Adrenal gland (tissue), 12 donors: Measurements from ENCODE around the gene IGSF22. TPM values are rescaled to one million over a fixed set of nuclear protein-coding genes. Genes with fewer than 3 reads are reported as not detected.

ENCODE experiments used
- DNase-seq, 7 donors: peaks; one replicate each; pipeline ENCODE4 v3.0.0-alpha.2; 2019 to 2020
- H3K27ac ChIP-seq, 5 donors: fragments of 200-600 bp; sonication (generic) in 4 of 5; 1 replicate in 3 of 5; 2 replicates in 2 of 5; pipeline versions ENCODE4 v1.5.1 to v1.8.0; 2016 to 2020; ENCODE audit warnings: mild to moderate bottlenecking in 1 of 5
- H3K27me3 ChIP-seq: fragments of 200-600 bp; 2 replicates; pipeline ENCODE4 v1.8.0; 2021
- H3K36me3 ChIP-seq, 2 donors: fragments of 200-600 bp; replicated peaks in 1 of 2; 1 replicate in 1 of 2; 2 replicates in 1 of 2; pipeline versions ENCODE4 v1.5.1 to v1.8.0; 2018 to 2022
- H3K4me1 ChIP-seq, 2 donors: fragments of 200-600 bp; replicated peaks in 1 of 2; 1 replicate in 1 of 2; 2 replicates in 1 of 2; pipeline versions ENCODE4 v1.5.1 to v1.8.0; 2018 to 2021
- H3K4me3 ChIP-seq, 4 donors: fragments of 200-600 bp; sonication (generic) in 3 of 4; one replicate each; pipeline ENCODE4 v1.5.1; 2016 to 2018
- H3K9me3 ChIP-seq, 3 donors: fragments of 200-600 bp; sonication (generic) in 1 of 3; replicated peaks in 1 of 3; 1 replicate in 2 of 3; 2 replicates in 1 of 3; pipeline versions ENCODE4 v1.5.1 to v1.8.0; 2016 to 2021
- POLR2A ChIP-seq, 2 donors: fragments of 450-650 bp; IDR thresholded peaks; one replicate each; pipeline ENCODE4 v1.6.1; 2017; ENCODE audit warnings: antibody characterized with exemption in 2 of 2, mild to moderate bottlenecking in 2 of 2, moderate library complexity in 1 of 2
- WGBS, 4 donors: extraction: QIAGEN DNeasy Blood & Tissue Kit in 2 of 4; methylation state at CpG; one replicate each; pipeline versions ENCODE4 v1.1.5 to v1.1.7; 2013 to 2017; 5-methylcytosine and 5-hydroxymethylcytosine counted together
- intact Hi-C, 2 donors: fragments of 100-400 bp; cut with DNase I; formaldehyde crosslinking; loops; one replicate each; pipeline versions ENCODE4 v1.14.1 to v1.15.0; 2022 to 2023
- polyA plus RNA-seq, 3 donors: library from polyadenylated mRNA; stranded (reverse); fragments of 200-250 nt in 2 of 3; fragments of 350-450 nt in 1 of 3; fragmentation: Illumina TruSeq in 1 of 3; extraction: RNeasy Lipid Tissue Mini Kit (QIAGEN cat#74804) in 1 of 3; gene quantifications; one replicate each; pipeline ENCODE4 v1.2.3, GENCODE V29; 2013 to 2014
- total RNA-seq, 9 donors: library from RNA; depleted of rRNA in 4 of 9; stranded (reverse); fragments of >200 nt in 4 of 9; fragments of 120-200 nt in 1 of 9; fragmentation: NEBNext Ultra II Directional in 1 of 9; extraction: Animal tissue kit (Norgen Biotek cat#: 25700) in 1 of 9; gene quantifications; one replicate each; pipeline versions ENCODE4 v1.1.0 to v1.2.4, GENCODE V29; 2013 to 2023
- TF ChIP-seq, protein P1 (sequence below), 6 experiments: fragments of 450-650 bp in 4 of 6; fragments of 200-600 bp in 2 of 6; sonication (generic) in 1 of 6; IDR thresholded peaks; 1 replicate in 5 of 6; 2 replicates in 1 of 6; pipeline versions ENCODE4 v1.5.1 to v1.8.0; 2016 to 2021; ENCODE audit warnings: antibody characterized with exemption in 6 of 6, mild to moderate bottlenecking in 2 of 6, moderate library complexity in 1 of 6
- donor health status: healthy with polysubstance abuse.
- donor health status: Bipolar disorder and iron deficiency.
- donor health status: DM: yes; HTN: yes; CAD: no.
- donor health status: DM: no; HTN: no; CAD: no.
- donor health status: DM: no; HTN: no; CAD: no.
- donor health status: DM: yes; HTN: yes; CAD: no.

Gene IGSF22
- total and polyA plus RNA-seq, 12 donors = 0.10 to 2.0 (median 0.97) TPM; not detected in 3

DNA sequence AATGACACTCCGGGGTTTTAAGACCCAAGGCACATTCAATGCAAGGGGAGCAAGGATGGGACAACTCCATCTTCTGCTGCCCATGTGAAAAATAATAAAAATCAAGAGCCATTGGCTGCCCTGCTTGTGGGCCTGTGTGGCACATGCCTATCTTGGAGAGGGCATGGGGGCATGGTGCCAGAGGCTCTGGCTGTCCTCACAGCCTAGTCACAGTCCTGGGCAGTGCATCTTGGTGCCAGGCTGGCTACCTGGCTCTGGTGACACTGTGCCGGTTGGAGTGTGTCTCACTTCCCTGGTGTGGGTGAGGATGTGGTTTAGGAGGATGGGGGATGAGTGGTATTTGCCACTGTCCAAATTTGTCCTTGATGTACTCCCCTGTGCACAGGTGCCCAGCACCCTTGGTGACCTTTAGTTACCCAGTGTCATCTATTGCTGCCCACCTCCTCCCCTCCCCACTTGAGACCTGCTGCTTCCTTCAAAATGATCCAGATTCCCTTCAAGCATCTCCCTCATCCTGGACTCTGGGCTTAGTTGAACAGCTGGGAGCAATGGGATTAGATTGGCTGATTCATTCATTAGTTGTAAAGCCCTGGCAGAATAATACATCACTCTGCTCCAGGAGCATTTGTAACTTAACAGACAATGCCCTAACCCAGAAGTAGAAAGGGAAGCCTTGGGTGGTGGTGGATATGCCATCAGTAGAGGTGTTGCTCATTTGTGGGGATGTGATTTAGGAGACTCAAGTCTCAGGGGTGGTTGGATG is 22.8 kb downstream of the IGSF22 start:
- Histone ChIP-seq H3K36me3 (peaks cover 0 to 6% of the 10 kb centered on the region in 2 donors), H3K27ac (no peak overlapping the region), H3K27me3 (no peaks in the 10 kb centered on the region), H3K9me3 (no peaks in the 10 kb centered on the region), H3K4me3 (no peak overlapping the region), H3K4me1 (peaks cover 17 to 25% of the 10 kb centered on the region in 2 donors)
- intact Hi-C loops = no loop called here
- TF ChIP-seq POLR2A (IDR thresholded peaks at IDR 0.05) = no peak
- TF ChIP-seq, protein P1, sequence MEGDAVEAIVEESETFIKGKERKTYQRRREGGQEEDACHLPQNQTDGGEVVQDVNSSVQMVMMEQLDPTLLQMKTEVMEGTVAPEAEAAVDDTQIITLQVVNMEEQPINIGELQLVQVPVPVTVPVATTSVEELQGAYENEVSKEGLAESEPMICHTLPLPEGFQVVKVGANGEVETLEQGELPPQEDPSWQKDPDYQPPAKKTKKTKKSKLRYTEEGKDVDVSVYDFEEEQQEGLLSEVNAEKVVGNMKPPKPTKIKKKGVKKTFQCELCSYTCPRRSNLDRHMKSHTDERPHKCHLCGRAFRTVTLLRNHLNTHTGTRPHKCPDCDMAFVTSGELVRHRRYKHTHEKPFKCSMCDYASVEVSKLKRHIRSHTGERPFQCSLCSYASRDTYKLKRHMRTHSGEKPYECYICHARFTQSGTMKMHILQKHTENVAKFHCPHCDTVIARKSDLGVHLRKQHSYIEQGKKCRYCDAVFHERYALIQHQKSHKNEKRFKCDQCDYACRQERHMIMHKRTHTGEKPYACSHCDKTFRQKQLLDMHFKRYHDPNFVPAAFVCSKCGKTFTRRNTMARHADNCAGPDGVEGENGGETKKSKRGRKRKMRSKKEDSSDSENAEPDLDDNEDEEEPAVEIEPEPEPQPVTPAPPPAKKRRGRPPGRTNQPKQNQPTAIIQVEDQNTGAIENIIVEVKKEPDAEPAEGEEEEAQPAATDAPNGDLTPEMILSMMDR (IDR thresholded peaks at IDR 0.05) = no peak
- no peak for DNase-seq
- WGBS, 4 donors = 40 to 100% (median 83%) methylated on average over 1 to 2 of the region's 2 CpGs

DNA sequence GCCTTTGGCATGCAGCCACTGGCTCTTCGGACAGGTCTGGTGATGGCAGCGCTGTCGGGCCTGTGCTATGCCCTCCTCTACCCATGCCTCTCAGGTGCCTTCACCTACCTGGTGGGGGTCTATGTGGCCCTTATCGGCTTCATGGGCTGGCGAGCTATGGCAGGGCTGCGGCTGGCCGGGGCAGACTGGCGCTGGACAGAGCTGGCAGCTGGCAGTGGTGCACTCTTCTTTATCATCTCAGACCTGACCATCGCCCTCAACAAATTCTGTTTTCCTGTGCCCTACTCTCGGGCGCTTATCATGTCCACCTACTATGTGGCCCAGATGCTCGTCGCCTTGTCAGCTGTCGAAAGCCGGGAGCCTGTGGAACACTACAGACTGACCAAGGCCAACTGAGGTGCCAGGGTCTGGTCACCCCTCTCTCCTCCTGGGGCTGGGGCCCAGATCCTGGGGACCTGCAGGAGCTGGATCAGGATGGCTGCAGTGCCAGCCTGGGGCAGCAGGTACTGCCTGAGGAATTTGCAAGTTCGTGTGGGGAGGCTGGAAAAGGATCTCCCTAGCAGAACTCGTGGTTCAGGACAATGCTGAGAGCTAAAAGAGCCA is 24.3 kb downstream of the IGSF22 start:
- peaks cover 0 to 6% of the 10 kb centered on the region in 2 donors for H3K36me3 ChIP-seq

GRCh38 chr11:18700872-18701271 is 25.1 kb downstream of the IGSF22 start:
- Histone ChIP-seq H3K27me3 (no peaks in the 10 kb centered on the region), H3K4me1 (peaks cover 16 to 24% of the 10 kb centered on the region in 2 donors), H3K9me3 (no peaks in the 10 kb centered on the region), H3K27ac (peak overlapping the region in 1 of 5 donors; percentile 93), H3K36me3 (peaks cover 0 to 6% of the 10 kb centered on the region in 2 donors), H3K4me3 (no peak overlapping the region)
- no peak for TF ChIP-seq POLR2A (IDR thresholded peaks at IDR 0.05)
- TF ChIP-seq, protein P1 (IDR thresholded peaks at IDR 0.05) = no peak
- intact Hi-C loops = no loop called here
- WGBS, 4 donors = 85 to 93% (median 87%) methylated on average over 7 of the region's 7 CpGs
- DNase-seq = no peak

More for the DNA sequence above, 24.3 kb downstream of the IGSF22 start:
- intact Hi-C loops = no loop called here
- TF ChIP-seq, protein P1 (IDR thresholded peaks at IDR 0.05) = no peak
- TF ChIP-seq POLR2A (IDR thresholded peaks at IDR 0.05) = no peak
- no peaks in the 10 kb centered on the region for H3K27me3 ChIP-seq
- no peaks in the 10 kb centered on the region for H3K9me3 ChIP-seq
- DNase-seq = no peak
- WGBS, 4 donors = 87 to 95% (median 93%) methylated on average over 13 to 17 of the region's 17 CpGs
- H3K4me1 ChIP-seq = peaks cover 17 to 25% of the 10 kb centered on the region in 2 donors
- H3K27ac ChIP-seq = no peak overlapping the region
- H3K4me3 ChIP-seq = no peak overlapping the region

DNA sequence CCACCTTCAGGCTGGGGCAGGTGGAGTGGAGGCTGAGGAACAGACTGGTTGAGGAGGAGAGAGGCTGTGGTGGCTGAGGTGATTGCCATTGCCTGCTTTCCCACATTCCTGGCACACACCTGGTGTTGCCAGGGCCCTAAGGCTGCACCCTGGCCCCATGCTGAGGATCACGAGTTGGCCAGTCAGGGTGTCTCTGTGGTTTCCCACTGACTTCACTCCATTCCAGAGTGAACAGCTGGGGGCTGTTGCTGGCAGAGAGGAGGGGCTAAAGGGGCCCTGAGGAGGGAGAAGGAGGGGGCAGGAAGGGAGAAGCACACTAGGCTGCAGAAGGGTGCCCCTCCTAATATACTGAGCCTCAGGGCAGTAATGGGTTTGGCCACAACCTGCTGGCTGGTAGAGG is 25.6 kb downstream of the IGSF22 start:
- H3K27me3 ChIP-seq = no peaks in the 10 kb centered on the region
- no peak overlapping the region for H3K4me3 ChIP-seq
- peaks cover 0 to 6% of the 10 kb centered on the region in 2 donors for H3K36me3 ChIP-seq
- intact Hi-C loops = no loop called here
- no peak for TF ChIP-seq POLR2A (IDR thresholded peaks at IDR 0.05)
- TF ChIP-seq, protein P1 (IDR thresholded peaks at IDR 0.05) = no peak
- H3K27ac ChIP-seq = peak overlapping the region in 2 of 5 donors; percentile 21 to 93
- H3K4me1 ChIP-seq = peaks cover 11 to 19% of the 10 kb centered on the region in 2 donors
- 50 to 86% (median 72%) methylated on average over 1 of the region's 1 CpG; no CpG with 5 or more reads in 1 of the 4 donors for WGBS, 4 donors
- no peaks in the 10 kb centered on the region for H3K9me3 ChIP-seq
- DNase-seq = no peak
